Measurements from ENCODE around the gene UCN2.
"Not testable (repeated sequence)": the region's sequence is repeated elsewhere in the genome, so short reads cannot be mapped to it uniquely, and the experiment has no call there.

Gene UCN2

GRCh38 chr3:48532977-48533337, 30.6 kb downstream of the UCN2 start:
- no peak for DNase-seq

DNA sequence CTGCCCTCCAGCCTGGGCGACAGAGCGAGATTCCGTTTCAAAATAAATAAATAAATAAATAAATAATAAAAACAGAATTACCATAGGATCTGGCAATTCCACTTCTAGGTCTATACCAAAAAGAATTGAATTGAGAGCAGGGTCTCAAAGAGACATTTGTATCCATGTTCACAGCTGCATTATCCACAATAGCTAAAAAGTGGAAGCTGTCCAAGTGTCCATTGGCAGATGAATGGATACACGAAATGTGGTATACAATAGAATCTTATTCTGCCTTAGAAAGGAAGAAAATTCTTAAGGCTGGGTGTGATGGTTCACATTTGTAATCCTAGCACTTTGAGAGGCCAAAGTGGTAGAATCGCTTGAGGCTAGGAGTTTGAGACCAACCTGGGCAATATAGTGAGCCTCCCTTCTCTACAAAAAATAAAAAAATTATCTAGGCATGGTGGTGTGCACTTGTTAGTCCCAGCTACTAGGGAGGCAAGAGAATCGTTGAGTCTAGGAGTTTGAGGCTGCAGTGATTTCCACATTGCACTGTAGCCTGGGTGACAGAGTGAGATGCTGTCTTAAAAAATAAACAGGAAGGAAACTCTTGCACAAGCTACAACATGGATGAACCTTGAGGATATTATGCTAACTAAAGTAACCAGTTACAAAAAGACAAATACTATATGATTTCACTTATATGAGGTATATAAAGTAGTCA, 31.2 kb downstream of the UCN2 start:
- no peak for DNase-seq

DNA sequence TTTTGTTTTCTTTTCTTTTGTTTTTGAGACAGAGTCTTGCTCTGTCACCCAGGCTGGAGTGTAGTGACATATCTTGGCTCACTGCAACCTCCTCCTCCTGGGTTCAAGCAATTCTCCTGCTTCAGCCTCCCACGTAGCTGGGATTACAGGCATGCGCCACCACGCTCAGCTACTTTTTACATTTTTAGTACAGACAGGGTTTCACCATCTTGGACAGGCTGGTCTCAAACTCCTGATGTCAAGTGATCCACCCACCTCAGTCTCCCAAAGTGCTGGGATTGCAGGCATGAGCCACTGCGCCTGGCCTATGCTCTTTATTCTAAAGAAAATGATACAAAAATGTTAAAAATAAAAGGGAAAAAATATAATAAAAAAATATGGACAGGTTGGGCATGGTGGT, 32.9 kb downstream of the UCN2 start:
- not testable (repeated sequence) for DNase-seq

GRCh38 chr3:48528754-48529153, 34.8 kb downstream of the UCN2 start:
- no peak for DNase-seq

DNA sequence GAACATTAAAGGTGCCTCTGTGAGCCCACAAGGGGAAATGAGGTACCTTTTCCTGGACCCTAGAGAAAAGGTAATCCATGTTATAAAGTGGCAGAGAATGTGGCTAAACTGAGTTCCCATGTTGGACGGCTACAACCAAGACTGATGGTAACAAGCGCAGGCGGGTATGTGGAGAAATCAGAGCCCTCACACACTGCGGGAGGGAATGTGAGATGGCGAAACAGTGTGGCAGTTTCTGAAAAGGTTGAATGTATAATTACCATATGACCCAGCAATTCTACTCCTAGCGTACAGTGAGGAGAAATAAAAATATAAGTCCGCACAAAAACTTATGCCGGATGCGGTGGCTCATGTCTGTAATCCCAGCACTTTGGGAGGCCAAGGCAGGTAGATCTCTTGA, 35.5 kb downstream of the UCN2 start:
- no peak for DNase-seq

GRCh38 chr3:48524970-48525369, 38.6 kb downstream of the UCN2 start:
- no peak for DNase-seq

DNA sequence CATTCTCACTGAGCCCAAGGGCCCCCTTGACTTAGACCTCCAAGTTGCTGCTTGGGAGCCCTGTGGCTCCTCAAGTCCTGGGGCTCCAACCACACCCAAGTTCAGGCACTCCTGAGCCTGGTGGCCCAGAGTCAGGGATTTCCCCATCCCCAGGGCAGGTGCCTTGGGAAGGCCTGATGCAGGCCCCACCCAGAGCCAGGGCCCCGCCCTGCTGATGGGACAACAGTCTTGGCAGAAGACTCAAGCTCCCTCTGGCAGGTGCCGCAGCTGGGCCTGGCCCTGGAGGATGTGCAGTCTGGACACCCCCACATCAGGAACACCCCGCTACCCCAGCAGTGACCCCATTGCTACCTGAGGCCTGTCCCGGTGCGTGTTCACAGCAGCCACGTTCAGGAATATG, 41.9 kb downstream of the UCN2 start:
- no peak for DNase-seq

DNA sequence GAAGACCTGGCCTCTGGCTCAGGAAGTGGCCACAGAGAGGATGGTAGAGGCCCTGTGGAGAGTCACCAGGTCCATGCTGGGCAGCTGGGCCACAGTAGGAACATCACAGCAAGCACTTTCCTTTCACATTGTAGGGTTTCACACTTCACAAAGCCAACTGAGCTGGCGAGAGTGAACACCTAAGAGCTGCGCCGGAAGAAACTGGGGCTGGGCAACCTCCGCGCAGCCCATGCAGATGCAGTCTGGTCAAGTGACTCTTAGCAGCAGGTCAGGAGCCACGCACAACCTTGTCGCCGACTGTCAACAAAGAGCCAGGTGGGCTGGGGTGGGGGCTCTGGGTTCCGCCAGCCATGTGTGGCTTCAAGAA, 44.3 kb downstream of the UCN2 start:
- no peak for DNase-seq

DNA sequence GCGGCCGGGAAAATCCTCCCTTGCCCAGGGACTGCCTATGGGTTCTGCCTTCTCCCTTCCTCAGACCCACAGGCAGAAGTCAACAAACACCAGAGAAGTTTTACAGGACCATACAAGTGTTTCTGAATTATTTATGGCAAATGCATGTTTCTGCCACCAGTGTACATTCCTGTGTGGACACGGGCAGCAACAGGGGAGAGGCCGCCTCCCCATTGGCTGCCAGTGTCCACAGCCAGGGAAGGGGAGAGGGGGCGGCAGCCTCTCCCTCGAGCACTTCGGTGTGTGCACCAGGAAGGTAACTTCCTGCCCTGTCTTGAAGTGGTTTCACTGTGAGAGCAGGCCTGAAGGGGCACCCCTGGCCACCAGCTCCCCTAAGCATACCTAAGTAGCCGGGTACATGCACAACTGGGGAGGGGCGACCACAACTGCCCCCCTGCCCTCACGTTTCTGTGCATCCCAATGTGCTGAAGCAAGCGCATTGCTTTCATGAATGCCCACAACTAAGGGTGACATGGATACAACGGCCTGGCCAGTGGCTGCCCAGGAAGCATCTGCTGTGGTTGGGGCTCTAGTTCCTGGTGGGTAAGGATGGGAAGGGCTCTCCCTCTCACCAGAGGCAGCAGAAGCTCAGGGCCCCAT, 44.8 kb downstream of the UCN2 start:
- DNase-seq = no peak

- DNase-seq = no peak
Measured at GRCh38 chr3:48518069-48518468, 45.5 kb downstream of the UCN2 start.

GRCh38 chr3:48516571-48516970, 47.0 kb downstream of the UCN2 start:
- DNase-seq = no peak

GRCh38 chr3:48514431-48515227, 49.0 kb downstream of the UCN2 start:
- no peak for DNase-seq

All from stimulated activated CD4-positive, alpha-beta T cell treated with anti-CD3 and anti-CD28 coated beads, Interleukin-15, amount 100 ng/mL, for 24 hours (primary cell).